PC-3 (cell line): ENCODE data around the gene EGF. TPM values are rescaled to one million over a fixed set of nuclear protein-coding genes. Genes with fewer than 3 reads are reported as not detected.

Experiments used
- ATAC-seq: fragments of 200-7000 bp; cut with Tn5 transposase; 2 replicates; pipeline ENCODE4 v1.9.1; 2020; ENCODE audit warnings: mild to moderate bottlenecking, moderate library complexity
- BruUV-seq: library from RNA; stranded (reverse); fragments of 400-500 nt; replicated peaks from 2 replicates; lab custom pipeline; 2021; lab: Mats Ljungman, UMichigan
- CTCF ChIA-PET: fragments of 300-600 bp; sonication (Branson Sonifier 250); formaldehyde crosslinking; loops from one replicate; lab custom pipeline; 2022; ENCODE audit warnings: antibody characterized with exemption; lab: Charles Lee
- POLR2A ChIA-PET: fragments of 300-600 bp; sonication (Branson Sonifier 250); formaldehyde crosslinking; loops from one replicate; lab custom pipeline; 2022; ENCODE audit warnings: antibody characterized with exemption; ENCODE audit not compliant: unreplicated experiment; lab: Charles Lee
- DNase-seq: peaks from one replicate; pipeline ENCODE4 v3.0.0-alpha.2; 2015
- H2AFZ ChIP-seq: fragments of 300-600 bp; sonication (generic); 2 replicates; pipeline ENCODE4 v1.6.0; 2016; ENCODE audit warnings: antibody characterized with exemption, low read length
- H3F3A ChIP-seq: fragments of 300-600 bp; sonication (generic); one replicate; pipeline ENCODE4 v1.6.0; 2017; ENCODE audit warnings: antibody characterized with exemption, low read length, control low read depth, mild to moderate bottlenecking; ENCODE audit not compliant: unreplicated experiment
- H3K27ac ChIP-seq: fragments of 300-600 bp; sonication (generic); 2 replicates; pipeline ENCODE4 v1.5.1; 2016; ENCODE audit warnings: mild to moderate bottlenecking, low read length
- H3K27me3 ChIP-seq: fragments of 300-600 bp; sonication (generic); 2 replicates; pipeline ENCODE4 v1.6.1; 2016; ENCODE audit warnings: low read length, mixed read lengths
- H3K36me3 ChIP-seq: fragments of 300-600 bp; sonication (generic); 2 replicates; pipeline ENCODE4 v1.6.1; 2016; ENCODE audit warnings: low read depth, mixed run types, low read length, mixed read lengths
- H3K4me1 ChIP-seq: fragments of 300-600 bp; sonication (generic); 2 replicates; pipeline ENCODE4 v1.5.1; 2016; ENCODE audit warnings: low read length; ENCODE audit not compliant: insufficient read depth
- H3K4me2 ChIP-seq: fragments of 300-600 bp; sonication (generic); 2 replicates; pipeline ENCODE4 v1.6.0; 2016; ENCODE audit warnings: low read length
- H3K4me3 ChIP-seq: fragments of 300-600 bp; sonication (generic); 2 replicates; pipeline ENCODE4 v1.5.1; 2016; ENCODE audit warnings: mild to moderate bottlenecking, low read length, mixed read lengths
- H3K79me2 ChIP-seq: fragments of 300-600 bp; sonication (generic); 2 replicates; pipeline ENCODE4 v1.6.1; 2017; ENCODE audit warnings: low read length, mixed read lengths
- H3K9ac ChIP-seq: fragments of 300-600 bp; sonication (generic); 2 replicates; pipeline ENCODE4 v1.6.0; 2016; ENCODE audit warnings: mild to moderate bottlenecking, low read length
- H3K9me2 ChIP-seq: fragments of 300-600 bp; sonication (generic); replicated peaks from 2 replicates; pipeline ENCODE4 v1.6.1; 2016; ENCODE audit warnings: mixed run types, low read length, mixed read lengths
- H3K9me3 ChIP-seq: fragments of 300-600 bp; sonication (generic); 2 replicates; pipeline ENCODE4 v1.6.1; 2016; ENCODE audit warnings: low read length, mixed read lengths
- H4K20me1 ChIP-seq: fragments of 300-600 bp; sonication (generic); 2 replicates; pipeline ENCODE4 v1.6.1; 2016; ENCODE audit warnings: low read length, mixed read lengths
- CTCF ChIP-seq: fragments of 300-600 bp; sonication (generic); conservative IDR thresholded peaks from 2 replicates; pipeline ENCODE4 v1.5.1; 2017; ENCODE audit warnings: antibody characterized with exemption, low read depth, mild to moderate bottlenecking, low read length
- EZH2 ChIP-seq: fragments of 300-600 bp; sonication (generic); IDR thresholded peaks from one replicate; pipeline ENCODE4 v1.6.1; 2017; ENCODE audit warnings: antibody characterized with exemption, mild to moderate bottlenecking, low read length; ENCODE audit not compliant: unreplicated experiment
- EZH2phosphoT487 ChIP-seq: fragments of 300-600 bp; sonication (generic); IDR thresholded peaks from 2 replicates; pipeline ENCODE4 v1.6.1; 2018; ENCODE audit warnings: mild to moderate bottlenecking, antibody characterized with exemption, low read length, borderline replicate concordance
- intact Hi-C: fragments of 100-400 bp; cut with micrococcal nuclease; formaldehyde crosslinking; loops from 2 replicates; pipeline ENCODE4 v1.9.0; 2023
- total RNA-seq: library from RNA; depleted of rRNA; stranded (reverse); fragments of >200 nt; gene quantifications from 2 replicates; pipeline ENCODE4 v1.2.3, GENCODE V29; 2014

Gene EGF
- total RNA-seq, 1 experiment from 2014 or later: 6.1 TPM

DNA sequence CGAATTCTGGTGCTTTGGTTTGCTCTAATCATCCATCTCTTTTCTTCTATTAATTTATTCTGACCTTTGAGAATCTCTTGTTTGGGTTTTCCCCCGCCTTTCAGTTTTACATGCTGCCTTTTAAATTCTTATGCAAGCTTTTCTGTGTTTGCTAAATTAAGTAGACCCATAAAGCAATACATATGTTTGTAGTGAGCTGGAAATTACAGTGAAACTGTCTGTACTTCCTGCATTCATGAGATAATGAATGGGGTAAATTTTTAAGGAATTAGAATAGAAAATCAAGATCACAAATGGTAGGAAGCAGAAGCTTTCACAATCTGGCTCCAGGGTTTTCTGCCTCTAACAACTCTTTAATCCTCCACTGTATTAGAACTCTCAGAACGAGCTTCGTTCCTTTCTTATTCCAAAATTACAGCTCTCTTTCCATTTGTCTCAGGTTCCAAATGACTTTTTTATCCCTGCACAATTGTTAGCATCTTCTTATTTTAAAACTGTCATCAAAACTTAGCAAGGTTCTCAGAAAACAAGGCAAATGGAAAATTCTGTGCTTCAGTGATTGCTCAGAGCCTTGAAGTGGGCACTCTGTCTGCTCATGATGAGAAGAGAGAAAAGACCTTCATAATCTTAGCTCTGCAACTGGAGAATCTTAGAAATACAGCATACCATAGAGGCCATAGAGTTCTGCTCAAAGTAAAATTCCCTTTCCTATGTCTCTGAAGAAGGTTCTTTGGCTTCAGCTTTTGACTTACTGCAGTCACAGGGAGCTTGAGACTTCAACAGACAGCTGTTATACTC is 108.2 kb downstream of the EGF start:
- Histone ChIP-seq H3K9me2 (no peaks in the 10 kb centered on the region), H3K9ac (no peak overlapping the region), H3K4me2 (no peak overlapping the region), H3K27ac (no peak overlapping the region), H3K9me3 (no peaks in the 10 kb centered on the region), H3K79me2 (no peaks in the 10 kb centered on the region), H3F3A (no peaks in the 10 kb centered on the region), H3K4me1 (no peaks in the 10 kb centered on the region), H3K4me3 (no peak overlapping the region), H3K27me3 (no peaks in the 10 kb centered on the region), H3K36me3 (no peaks in the 10 kb centered on the region), H4K20me1 (no peaks in the 10 kb centered on the region), H2AFZ (no peak overlapping the region)
- ChIA-PET POLR2A (no interaction called here), CTCF (no interaction called here)
- BruUV-seq: no TSS peak
- ATAC-seq (no peak), DNase-seq (no peak)
- no peak for TF ChIP-seq EZH2
- no peak for TF ChIP-seq CTCF
- no peak for TF ChIP-seq EZH2phosphoT487
- intact Hi-C loops: no loop called here

DNA sequence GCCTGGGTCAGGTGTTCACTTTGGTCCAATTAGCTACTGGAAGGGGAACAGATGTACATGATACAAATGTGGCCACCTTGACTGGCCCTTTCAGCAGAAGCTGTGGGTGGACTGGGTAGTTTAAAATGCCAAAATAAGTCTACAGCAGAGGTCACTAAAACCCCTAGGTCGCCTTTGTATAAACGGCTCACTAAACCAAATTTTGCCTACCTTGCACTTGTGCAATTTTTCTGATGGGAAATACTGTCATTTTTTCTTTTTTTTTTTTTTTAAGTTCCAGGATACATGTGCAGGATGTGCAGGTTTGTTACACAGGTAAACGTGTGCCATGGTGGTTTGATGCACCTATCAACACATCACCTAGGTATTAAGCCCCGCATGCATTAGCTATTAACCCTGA is 109.8 kb downstream of the EGF start:
- H3K27me3 ChIP-seq: no peaks in the 10 kb centered on the region

DNA sequence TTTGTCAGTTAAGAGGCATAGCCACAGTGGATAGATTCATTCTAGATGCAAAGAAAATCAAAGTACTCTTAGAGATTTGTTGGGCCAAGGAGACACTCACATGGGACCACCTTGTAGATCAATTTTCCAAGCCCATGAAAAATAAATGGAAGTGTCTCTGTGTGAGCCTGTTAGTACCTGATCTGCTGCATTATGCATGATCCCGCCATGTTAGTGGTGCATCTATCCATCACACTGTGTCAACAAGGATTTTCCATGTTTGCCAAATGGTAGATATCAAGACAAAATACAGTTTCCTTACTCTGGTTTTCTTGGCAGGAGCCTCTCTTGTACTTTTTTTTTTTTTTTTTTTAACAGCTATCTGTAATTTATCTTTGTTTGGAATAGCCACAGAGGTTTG is 112.4 kb downstream of the EGF start:
- Histone ChIP-seq H3K4me3 (no peak overlapping the region), H3K9me3 (no peaks in the 10 kb centered on the region), H3K79me2 (no peaks in the 10 kb centered on the region), H3K4me1 (no peaks in the 10 kb centered on the region), H3F3A (no peaks in the 10 kb centered on the region), H3K4me2 (no peak overlapping the region), H3K9me2 (no peaks in the 10 kb centered on the region), H4K20me1 (no peaks in the 10 kb centered on the region), H3K27me3 (no peaks in the 10 kb centered on the region), H2AFZ (no peak overlapping the region), H3K36me3 (no peaks in the 10 kb centered on the region), H3K27ac (no peak overlapping the region), H3K9ac (no peak overlapping the region)
- CTCF ChIA-PET: interaction anchor here (0.6 kb wide), 1 partner anchor 322 kb away, joined by 7 read pairs; the partner anchor contains the start of gene CASP6
- TF ChIP-seq CTCF (no peak), EZH2phosphoT487 (no peak), EZH2 (no peak)
- intact Hi-C loops: no loop called here
- DNase-seq (no peak), ATAC-seq (no peak)
- POLR2A ChIA-PET: no interaction called here
- no TSS peak for BruUV-seq

More for the DNA sequence above, 109.8 kb downstream of the EGF start:
- intact Hi-C loops: no loop called here
- ChIA-PET POLR2A (no interaction called here), CTCF (no interaction called here)
- no peak overlapping the region for H3K4me3 ChIP-seq
- H3F3A ChIP-seq: no peaks in the 10 kb centered on the region
- no peak overlapping the region for H3K4me2 ChIP-seq
- H3K9me3 ChIP-seq: no peaks in the 10 kb centered on the region
- H3K9me2 ChIP-seq: no peaks in the 10 kb centered on the region
- no peak overlapping the region for H3K9ac ChIP-seq
- no TSS peak for BruUV-seq
- no peak overlapping the region for H2AFZ ChIP-seq
- TF ChIP-seq EZH2: no peak
- H3K36me3 ChIP-seq: no peaks in the 10 kb centered on the region
- H4K20me1 ChIP-seq: no peaks in the 10 kb centered on the region
- no peak for DNase-seq
- H3K27ac ChIP-seq: no peak overlapping the region
- no peaks in the 10 kb centered on the region for H3K4me1 ChIP-seq
- no peak for ATAC-seq
- no peaks in the 10 kb centered on the region for H3K79me2 ChIP-seq
